Esophagus muscularis mucosa (tissue), 4 donors: ENCODE data around the gene CDK5RAP2.

Source experiments
- CTCF ChIP-seq, 3 experiments: fragments of 200-600 bp in 2 of 3; fragments of 450-650 bp in 1 of 3; sonication (generic) in 2 of 3; IDR thresholded peaks; one replicate each; pipeline ENCODE4 v1.5.1; 2017 to 2019; ENCODE audit warnings: antibody characterized with exemption in 3 of 3, mild to moderate bottlenecking in 2 of 3, moderate library complexity in 1 of 3
- EP300 ChIP-seq: sonication (generic); formaldehyde crosslinking; IDR thresholded peaks from one replicate; pipeline ENCODE4 v1.6.1; 2017; ENCODE audit warnings: antibody characterized with exemption
- POLR2AphosphoS5 ChIP-seq, 2 donors: sonication (generic); formaldehyde crosslinking; IDR thresholded peaks; one replicate each; pipeline ENCODE4 v1.6.1; 2017; ENCODE audit warnings: antibody characterized with exemption in 2 of 2

- TF ChIP-seq CTCF (IDR thresholded peaks at IDR 0.05): no peak
- TF ChIP-seq POLR2AphosphoS5 (IDR thresholded peaks at IDR 0.05): no peak
- TF ChIP-seq EP300: no peak
Measured at GRCh38 chr9:120351106-120351505, 228.9 kb downstream of the CDK5RAP2 start.
